ENCODE data around the gene PLK5.

DNA sequence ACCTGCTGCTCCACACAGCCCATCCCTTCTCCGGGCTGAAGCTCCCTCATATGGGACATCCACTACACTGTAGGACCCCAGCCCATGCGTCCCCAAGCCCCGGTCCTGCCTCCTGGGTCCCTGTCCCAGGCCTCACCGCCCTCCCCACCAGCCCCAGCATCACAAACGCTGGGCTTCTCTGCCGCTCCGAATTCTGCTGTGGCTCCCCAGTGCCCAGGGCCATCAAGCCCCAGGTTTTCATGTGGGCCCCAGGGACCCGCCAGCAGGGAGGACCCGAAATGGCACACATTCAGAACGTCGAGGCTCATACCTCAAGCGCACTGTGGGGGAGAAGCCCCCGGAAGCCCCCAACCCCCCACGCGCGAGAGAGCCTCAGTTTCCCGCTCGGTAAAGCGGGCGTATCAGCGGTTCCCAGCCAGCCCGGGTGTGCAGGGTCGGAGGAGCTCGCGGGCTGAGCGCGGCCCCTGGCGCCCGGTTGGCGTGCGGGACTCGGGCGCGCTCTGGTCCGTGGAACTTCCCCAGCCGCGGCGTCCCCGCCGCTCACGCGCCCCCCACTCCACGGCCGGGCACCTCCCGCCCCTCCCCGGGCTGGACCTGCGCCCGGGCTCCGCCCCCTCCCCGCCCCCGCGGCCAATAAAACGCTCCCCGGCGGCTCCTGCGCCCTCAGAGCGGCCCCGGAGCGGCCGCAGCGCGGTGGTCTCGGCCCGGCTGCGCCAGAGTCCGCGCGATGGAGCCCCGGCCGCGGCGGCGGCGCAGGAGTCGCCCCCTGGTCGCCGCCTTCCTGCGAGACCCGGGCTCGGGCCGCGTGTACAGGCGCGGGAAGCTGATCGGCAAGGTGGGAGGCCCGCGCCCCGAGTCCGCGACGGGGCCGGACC lies at the start of gene PLK5:
- TF ChIP-seq CTCF (IDR thresholded peaks at IDR 0.05; ENCODE audit: insufficient read depth, low read depth, low read length) = no peak
- TF ChIP-seq EZH2 (IDR thresholded peaks at IDR 0.05; ENCODE audit: insufficient read depth, low read length) = no peak

Measured in astrocyte (in vitro differentiated cells and primary cell).